Activated CD8-positive, alpha-beta memory T cell treated with anti-CD3 and anti-CD28 coated beads, Interleukin-2, amount 10 ng/mL, durations not matched to agents 7 days and 5 days (primary cell): ENCODE results near the gene GAB1. TPM values are rescaled to one million over a fixed set of nuclear protein-coding genes. Genes with fewer than 3 reads are reported as not detected.

Experiments used
- ATAC-seq: fragments of 150-1000 bp; cut with Tn5 transposase; one replicate; pipeline ENCODE4 v1.10.0; 2021; ENCODE audit warnings: moderate library complexity
- CTCF ChIA-PET: fragments of 350-600 bp; sonication (Branson Sonifier 250); formaldehyde crosslinking; loops from one replicate; lab custom pipeline; 2021; ENCODE audit warnings: antibody characterized with exemption; lab: Charles Lee
- DNase-seq: peaks from one replicate; pipeline ENCODE4 v3.0.0-alpha.2; 2020
- H3K27ac Mint-ChIP-seq: one replicate; pipeline ENCODE4 v1.8.0; 2021; ENCODE audit warnings: mild to moderate bottlenecking, mixed read lengths
- H3K27me3 Mint-ChIP-seq: one replicate; pipeline ENCODE4 v1.8.0; 2021; ENCODE audit warnings: mixed read lengths
- H3K36me3 Mint-ChIP-seq: one replicate; pipeline ENCODE4 v1.8.0; 2021; ENCODE audit warnings: mild to moderate bottlenecking, mixed read lengths
- H3K4me1 Mint-ChIP-seq: one replicate; pipeline ENCODE4 v1.8.0; 2021; ENCODE audit warnings: mixed read lengths
- H3K4me3 Mint-ChIP-seq: one replicate; pipeline ENCODE4 v1.8.0; 2021; ENCODE audit warnings: mild to moderate bottlenecking, moderate library complexity, mixed read lengths
- H3K9me3 Mint-ChIP-seq: one replicate; pipeline ENCODE4 v1.8.0; 2022; ENCODE audit warnings: low read depth, mixed read lengths
- total RNA-seq, 2 experiments: library from RNA; stranded (reverse); gene quantifications; one replicate each; pipeline ENCODE4 v1.2.3, GENCODE V29; 2021

The GAB1 gene
- total RNA-seq, 2 experiments from 2014 or later = 0.55 to 0.91 TPM

DNA sequence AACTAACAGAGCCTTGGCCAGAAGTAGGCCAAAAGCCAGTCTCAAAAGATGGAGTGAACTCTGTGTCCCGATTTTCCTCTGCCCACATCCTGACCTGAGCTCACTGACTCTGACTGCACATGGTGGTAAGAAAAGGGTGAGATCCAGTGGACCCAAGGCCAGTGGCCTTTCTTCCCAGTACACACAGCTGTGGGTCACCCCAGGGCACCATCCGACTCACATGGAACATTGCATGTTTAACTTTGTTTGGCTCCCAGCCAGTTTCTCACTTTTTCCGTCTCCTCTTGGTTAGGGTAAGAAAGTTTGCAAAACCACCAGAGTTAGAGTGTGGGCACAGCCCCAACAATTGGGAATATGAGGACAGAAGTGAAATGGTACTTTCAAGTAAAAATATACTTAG lies 69.8 kb downstream of the GAB1 start:
- H3K4me1 Mint-ChIP-seq = peaks cover 17% of the 10 kb centered on the region
- H3K27ac Mint-ChIP-seq = no peak overlapping the region
- no peak overlapping the region for H3K4me3 Mint-ChIP-seq
- CTCF ChIA-PET = no interaction called here
- no peak for DNase-seq
- no peaks in the 10 kb centered on the region for H3K9me3 Mint-ChIP-seq
- no peak for ATAC-seq
- no peaks in the 10 kb centered on the region for H3K36me3 Mint-ChIP-seq
- peaks cover 10% of the 10 kb centered on the region for H3K27me3 Mint-ChIP-seq

DNA sequence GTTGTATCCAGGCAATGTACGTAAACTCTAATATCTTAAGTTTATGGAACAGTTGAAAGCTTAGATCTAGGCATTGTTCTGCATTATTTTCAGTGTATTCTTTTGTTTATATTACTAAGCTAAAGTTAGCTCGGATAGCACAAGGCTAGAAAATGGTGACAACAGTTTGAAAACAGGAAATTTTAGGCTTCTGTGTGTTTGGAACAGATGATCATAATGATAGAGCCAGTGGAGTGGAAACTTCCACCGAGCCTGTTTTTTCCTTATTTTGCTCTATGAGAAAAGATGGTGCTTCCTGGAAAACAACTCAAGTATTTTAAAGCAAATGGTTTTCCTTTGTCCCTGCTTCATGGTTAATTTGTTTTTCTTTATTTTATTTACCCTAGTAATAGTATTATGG lies 70.8 kb downstream of the GAB1 start:
- CTCF ChIA-PET = no interaction called here
- Mint-ChIP-seq H3K36me3 (no peaks in the 10 kb centered on the region), H3K4me3 (no peak overlapping the region), H3K9me3 (no peaks in the 10 kb centered on the region), H3K27me3 (peaks cover 19% of the 10 kb centered on the region), H3K4me1 (peaks cover 15% of the 10 kb centered on the region), H3K27ac (no peak overlapping the region)
- DNase-seq (no peak), ATAC-seq (no peak)

DNA sequence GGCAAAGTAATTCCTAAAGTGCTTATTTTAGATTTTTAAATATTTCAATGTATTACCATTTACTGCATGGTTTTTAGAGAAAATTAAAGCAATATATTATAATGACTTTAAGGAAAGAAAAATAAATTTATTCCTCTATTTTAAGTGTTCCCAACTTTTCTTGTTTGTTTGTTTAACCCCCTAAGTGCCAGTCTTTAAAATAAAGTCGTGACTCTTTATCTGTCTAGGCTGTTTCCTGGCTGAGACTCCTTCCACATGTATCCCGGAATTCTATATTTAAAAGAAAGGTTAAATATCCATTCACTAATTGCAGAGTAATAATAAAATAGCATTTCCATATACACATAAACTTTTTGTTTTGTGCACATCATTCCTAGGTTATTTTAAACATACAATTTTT lies 71.2 kb downstream of the GAB1 start:
- H3K27me3 Mint-ChIP-seq = peaks cover 22% of the 10 kb centered on the region
- no peak overlapping the region for H3K27ac Mint-ChIP-seq
- no peaks in the 10 kb centered on the region for H3K9me3 Mint-ChIP-seq
- CTCF ChIA-PET = no interaction called here
- H3K4me1 Mint-ChIP-seq = peaks cover 15% of the 10 kb centered on the region
- no peak overlapping the region for H3K4me3 Mint-ChIP-seq
- ATAC-seq (no peak), DNase-seq (no peak)
- no peaks in the 10 kb centered on the region for H3K36me3 Mint-ChIP-seq

DNA sequence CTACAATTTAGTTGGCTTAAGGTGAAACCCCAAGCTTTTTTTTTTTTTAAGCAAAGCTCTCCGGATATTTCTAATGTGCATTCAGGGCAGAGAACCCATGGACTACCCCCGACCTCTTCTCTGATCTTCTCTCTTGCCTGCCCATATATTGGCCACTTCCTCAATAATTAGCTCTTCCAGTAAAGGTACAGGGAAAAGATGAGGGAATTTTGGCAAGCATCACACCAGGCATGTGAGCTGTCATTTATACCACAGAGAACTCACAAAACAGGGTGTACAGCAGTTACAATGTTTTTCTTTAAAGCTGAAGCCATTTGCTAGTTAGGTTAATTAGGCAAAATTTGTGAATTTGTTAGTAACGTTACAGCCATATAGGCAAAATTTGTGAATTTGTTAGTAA lies 73.3 kb downstream of the GAB1 start:
- no peak for ATAC-seq
- Mint-ChIP-seq H3K36me3 (no peaks in the 10 kb centered on the region), H3K4me3 (no peak overlapping the region), H3K27me3 (peaks cover 23% of the 10 kb centered on the region), H3K4me1 (peaks cover 6% of the 10 kb centered on the region), H3K27ac (no peak overlapping the region), H3K9me3 (no peaks in the 10 kb centered on the region)
- no peak for DNase-seq
- CTCF ChIA-PET = interaction anchor here (1.3 kb wide), 1 partner anchor 10 kb away, joined by 4 read pairs; no protein-coding TSS in a partner anchor

DNA sequence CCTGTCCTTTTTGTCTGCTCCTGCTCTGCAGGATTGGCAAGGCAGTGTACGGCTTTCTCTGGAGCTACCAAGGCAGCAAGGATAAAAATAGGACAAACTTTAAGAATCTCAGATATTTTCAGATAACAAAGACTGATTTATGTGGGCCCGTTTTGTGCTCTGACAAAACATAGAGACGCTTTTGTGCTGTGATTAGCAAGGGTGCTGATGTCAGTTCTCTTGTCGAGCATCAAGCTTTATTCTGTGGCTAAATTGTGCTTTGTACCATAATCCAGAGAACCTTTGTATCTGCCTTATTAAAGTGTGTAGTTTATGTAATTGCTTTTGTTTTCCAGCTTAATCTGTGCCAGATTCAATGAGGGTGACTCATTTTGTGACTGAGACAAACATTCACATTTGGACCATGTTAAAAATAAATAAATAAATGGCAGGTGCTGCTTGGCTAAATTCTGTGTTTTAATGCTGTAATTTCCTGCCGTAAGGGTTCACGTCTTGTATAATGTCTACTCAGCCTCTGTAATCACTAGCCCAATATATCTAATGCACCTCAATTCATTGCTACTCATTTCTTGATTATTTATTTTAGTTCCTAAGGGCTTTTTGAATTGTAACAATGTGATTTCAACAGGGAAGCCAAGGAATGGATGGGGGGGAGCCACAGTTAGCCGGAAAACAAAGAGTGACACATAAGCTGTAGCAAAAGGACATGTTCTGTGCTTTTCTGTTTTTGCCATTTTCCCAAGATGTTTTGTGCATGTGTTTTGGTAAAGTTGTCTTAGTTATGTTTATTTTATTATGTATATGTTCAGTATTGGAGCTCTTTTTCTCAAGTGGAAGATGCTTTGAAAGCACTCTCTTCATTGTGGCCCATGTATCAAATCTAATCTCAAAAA lies 75.1 kb downstream of the GAB1 start:
- Mint-ChIP-seq H3K4me3 (no peak overlapping the region), H3K9me3 (no peaks in the 10 kb centered on the region), H3K27ac (no peak overlapping the region), H3K27me3 (peaks cover 23% of the 10 kb centered on the region), H3K4me1 (no peaks in the 10 kb centered on the region), H3K36me3 (no peaks in the 10 kb centered on the region)
- CTCF ChIA-PET = no interaction called here
- no peak for DNase-seq
- no peak for ATAC-seq

DNA sequence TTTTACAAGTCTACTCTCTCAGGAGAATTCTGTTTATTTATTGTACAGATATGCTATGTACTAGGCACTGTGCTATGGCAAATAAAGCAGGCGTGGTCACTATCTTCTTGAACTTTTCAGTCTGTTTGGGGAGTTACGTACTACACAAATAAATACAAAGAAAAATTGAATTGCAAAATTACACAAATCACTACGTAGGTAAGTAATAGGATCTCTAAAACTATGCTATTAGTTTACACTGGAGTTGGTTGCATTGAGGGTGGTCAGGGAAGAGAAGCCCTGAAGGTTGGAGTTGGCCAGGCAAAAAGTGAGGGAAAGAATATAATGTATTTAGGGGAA lies 75.7 kb downstream of the GAB1 start:
- Mint-ChIP-seq H3K9me3 (no peaks in the 10 kb centered on the region), H3K4me3 (no peak overlapping the region), H3K27me3 (peaks cover 23% of the 10 kb centered on the region), H3K27ac (no peak overlapping the region), H3K36me3 (no peaks in the 10 kb centered on the region), H3K4me1 (no peaks in the 10 kb centered on the region)
- ATAC-seq (no peak), DNase-seq (no peak)
- CTCF ChIA-PET = no interaction called here

DNA sequence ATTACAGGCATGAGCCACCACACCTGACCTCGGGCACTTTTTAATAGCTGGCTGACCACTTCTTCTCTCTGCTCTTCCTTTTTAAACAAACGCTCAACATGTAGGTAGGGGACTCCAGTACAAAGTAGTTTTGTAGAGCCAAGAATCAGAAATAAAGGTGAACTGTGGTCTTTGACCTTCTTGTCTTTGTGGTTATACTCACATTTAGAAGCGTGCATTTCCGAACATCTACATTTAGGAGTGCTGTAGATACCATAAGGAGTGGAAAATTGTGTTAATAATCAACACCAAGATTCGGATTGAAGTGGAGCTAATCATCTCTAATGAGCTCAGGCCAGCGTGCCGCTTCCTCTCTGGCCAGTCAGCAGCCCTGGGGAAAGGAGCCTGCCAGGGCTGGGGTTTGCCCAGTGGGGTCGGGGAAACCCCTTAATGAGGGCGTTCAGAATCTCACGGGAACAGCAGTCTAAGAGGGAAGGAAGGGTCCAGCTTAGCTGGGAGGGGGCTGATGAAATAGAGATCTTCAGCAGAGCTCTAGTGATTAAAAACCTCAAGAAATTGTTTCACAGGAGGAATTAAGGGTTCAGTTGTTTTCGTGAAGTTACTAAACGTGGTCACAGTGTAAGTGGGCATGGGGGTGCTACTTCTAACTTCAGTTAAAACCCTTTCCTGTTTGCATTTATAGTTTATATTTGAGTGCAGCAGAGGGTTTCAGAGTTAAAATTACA lies 81.2 kb downstream of the GAB1 start:
- CTCF ChIA-PET = no interaction called here
- no peak for DNase-seq
- H3K4me1 Mint-ChIP-seq = no peaks in the 10 kb centered on the region
- H3K27me3 Mint-ChIP-seq = peaks cover 27% of the 10 kb centered on the region
- H3K27ac Mint-ChIP-seq = no peak overlapping the region
- H3K36me3 Mint-ChIP-seq = no peaks in the 10 kb centered on the region
- H3K4me3 Mint-ChIP-seq = no peak overlapping the region
- H3K9me3 Mint-ChIP-seq = no peaks in the 10 kb centered on the region
- no peak for ATAC-seq

DNA sequence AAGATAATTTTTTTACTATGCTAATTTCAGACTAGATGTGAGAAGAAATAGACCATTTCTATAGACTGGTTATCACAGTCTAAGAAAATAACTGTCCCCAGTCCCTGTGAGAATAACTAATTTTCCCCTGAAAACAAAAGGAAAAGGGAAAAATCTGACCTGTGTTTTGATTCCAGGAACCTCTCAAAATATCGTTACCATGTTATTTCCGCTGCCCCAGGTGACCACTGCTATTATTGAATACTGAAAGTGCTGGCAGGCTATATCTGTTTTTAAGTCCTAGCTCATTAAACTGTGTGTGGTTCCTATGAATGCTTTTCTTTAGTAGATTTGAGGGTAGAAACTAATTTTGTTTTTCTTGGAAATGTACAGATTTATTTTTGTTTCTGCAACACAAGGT lies 83.6 kb downstream of the GAB1 start:
- peaks cover 28% of the 10 kb centered on the region for H3K27me3 Mint-ChIP-seq
- no peak overlapping the region for H3K27ac Mint-ChIP-seq
- H3K36me3 Mint-ChIP-seq = no peaks in the 10 kb centered on the region
- H3K4me1 Mint-ChIP-seq = no peaks in the 10 kb centered on the region
- no peak for DNase-seq
- H3K9me3 Mint-ChIP-seq = no peaks in the 10 kb centered on the region
- H3K4me3 Mint-ChIP-seq = no peak overlapping the region
- CTCF ChIA-PET = interaction anchor here (0.8 kb wide), 1 partner anchor 11 kb away, joined by 4 read pairs; no protein-coding TSS in a partner anchor
- no peak for ATAC-seq

DNA sequence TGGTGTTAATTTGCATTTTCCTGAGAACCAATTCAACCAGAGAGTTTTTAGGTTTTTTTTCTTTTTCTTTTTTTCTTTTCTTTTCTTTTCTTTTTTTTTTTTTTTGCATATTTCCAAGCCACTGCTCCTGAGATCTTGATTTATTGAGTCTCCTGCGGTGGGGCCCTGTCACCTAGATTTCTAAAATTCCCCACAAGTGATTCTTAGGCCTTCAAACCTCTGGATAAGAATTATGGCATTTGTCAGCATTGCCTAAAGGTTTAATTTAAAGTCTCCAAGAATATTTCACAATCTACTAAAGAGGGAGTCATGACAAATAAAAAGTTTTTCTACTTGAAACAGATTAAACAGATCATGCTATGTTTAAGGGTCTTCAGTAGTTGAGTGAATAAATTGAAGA lies 84.9 kb downstream of the GAB1 start:
- no peaks in the 10 kb centered on the region for H3K4me1 Mint-ChIP-seq
- DNase-seq = no peak
- no peak overlapping the region for H3K27ac Mint-ChIP-seq
- no peak for ATAC-seq
- CTCF ChIA-PET = no interaction called here
- peaks cover 28% of the 10 kb centered on the region for H3K27me3 Mint-ChIP-seq
- no peaks in the 10 kb centered on the region for H3K36me3 Mint-ChIP-seq
- no peaks in the 10 kb centered on the region for H3K9me3 Mint-ChIP-seq
- no peak overlapping the region for H3K4me3 Mint-ChIP-seq

DNA sequence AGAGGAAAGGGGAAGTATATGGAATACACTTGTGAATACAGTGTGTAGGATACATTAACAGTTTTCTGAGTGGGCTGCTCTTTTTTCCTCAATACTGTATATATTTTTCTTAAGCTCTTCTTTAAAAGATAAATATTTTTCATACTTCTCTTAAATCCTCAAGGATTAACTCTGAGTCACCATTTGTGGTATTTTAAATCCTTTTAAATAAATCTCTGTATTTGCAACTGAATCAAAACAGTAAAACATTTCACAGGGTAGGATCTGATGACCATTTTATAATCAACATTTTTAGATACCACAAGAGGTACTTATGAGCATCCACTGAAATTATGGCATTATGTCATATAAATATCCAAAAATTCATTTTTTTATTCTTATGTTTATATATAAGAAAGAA lies 87.6 kb downstream of the GAB1 start:
- Mint-ChIP-seq H3K27me3 (peaks cover 20% of the 10 kb centered on the region), H3K4me3 (no peak overlapping the region), H3K36me3 (no peaks in the 10 kb centered on the region), H3K4me1 (no peaks in the 10 kb centered on the region), H3K9me3 (no peaks in the 10 kb centered on the region), H3K27ac (no peak overlapping the region)
- ATAC-seq (no peak), DNase-seq (no peak)
- CTCF ChIA-PET = no interaction called here

DNA sequence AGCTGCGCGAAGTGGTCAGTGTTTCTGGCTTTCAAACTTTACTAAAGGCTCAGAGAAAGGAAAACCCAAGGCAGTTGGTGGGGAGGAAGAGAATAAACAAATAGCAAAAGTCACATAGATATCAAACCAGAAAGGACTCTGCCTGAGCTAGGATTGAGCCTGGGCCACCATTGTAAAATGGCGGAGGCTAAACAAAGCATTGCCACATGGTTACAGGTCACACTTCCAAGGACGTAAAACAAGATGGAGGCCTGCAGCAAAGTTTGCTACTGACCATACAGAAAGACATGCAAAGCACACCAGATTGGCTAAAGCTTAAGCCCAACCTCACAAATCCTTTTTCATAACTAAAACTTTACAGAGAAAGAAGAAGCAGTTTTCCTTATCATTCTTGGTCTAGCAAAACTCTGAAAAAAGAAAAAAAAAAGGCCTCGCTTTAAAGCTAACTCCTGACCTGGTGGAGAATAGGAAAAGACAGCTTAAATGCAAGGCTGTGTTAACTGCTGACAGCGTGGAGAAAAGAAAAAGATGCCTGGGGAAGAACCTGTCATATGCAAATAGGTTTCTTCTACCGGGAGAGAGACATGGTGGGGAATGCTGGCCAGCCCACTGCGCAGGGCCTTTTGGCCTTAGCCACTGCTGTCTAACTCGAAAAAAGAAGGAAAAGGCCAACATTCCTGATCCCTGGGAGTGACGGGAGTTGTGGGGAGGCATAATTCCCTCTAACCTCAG lies 95.0 kb downstream of the GAB1 start:
- Mint-ChIP-seq H3K36me3 (no peaks in the 10 kb centered on the region), H3K27ac (no peak overlapping the region), H3K4me3 (no peak overlapping the region), H3K9me3 (no peaks in the 10 kb centered on the region), H3K4me1 (no peaks in the 10 kb centered on the region), H3K27me3 (peaks cover 2% of the 10 kb centered on the region)
- no peak for DNase-seq
- no peak for ATAC-seq
- CTCF ChIA-PET = no interaction called here

DNA sequence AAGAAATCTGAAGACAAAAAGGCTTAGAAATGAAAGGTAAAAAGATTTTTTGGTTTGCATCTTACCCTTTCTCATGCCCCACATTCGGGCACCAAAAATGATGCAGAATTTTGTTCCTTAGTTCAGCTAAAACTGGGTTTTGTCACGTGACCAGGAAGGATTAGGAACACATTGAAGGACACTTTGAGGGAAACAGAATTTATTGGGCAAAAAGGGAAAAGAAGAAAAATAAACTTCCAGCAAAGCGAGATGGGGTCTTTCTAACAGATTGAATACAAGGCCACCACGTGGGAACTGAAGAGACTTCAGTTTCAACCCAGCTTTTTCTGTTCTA lies 95.5 kb downstream of the GAB1 start:
- no peak for ATAC-seq
- H3K4me3 Mint-ChIP-seq = no peak overlapping the region
- no peaks in the 10 kb centered on the region for H3K9me3 Mint-ChIP-seq
- H3K27me3 Mint-ChIP-seq = peaks cover 2% of the 10 kb centered on the region
- no peak for DNase-seq
- CTCF ChIA-PET = no interaction called here
- no peak overlapping the region for H3K27ac Mint-ChIP-seq
- no peaks in the 10 kb centered on the region for H3K36me3 Mint-ChIP-seq
- H3K4me1 Mint-ChIP-seq = no peaks in the 10 kb centered on the region

DNA sequence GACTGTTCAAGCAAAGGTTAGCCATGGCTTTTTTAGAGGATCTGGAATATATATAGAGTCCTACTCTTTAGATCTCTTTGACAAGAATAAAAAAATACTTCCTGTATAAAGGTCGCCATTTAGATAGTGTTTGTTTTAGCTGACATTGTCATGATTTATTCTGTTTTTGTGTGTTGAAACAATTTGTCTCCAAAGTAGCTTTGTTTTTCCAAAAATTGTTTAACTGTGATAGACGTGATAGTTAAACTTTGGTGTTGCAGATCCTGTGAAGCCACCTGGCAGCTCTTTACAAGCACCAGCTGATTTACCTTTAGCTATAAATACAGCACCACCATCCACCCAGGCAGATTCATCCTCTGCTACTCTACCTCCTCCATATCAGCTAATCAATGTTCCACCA lies 96.6 kb downstream of the GAB1 start:
- Mint-ChIP-seq H3K4me3 (no peak overlapping the region), H3K4me1 (no peaks in the 10 kb centered on the region), H3K36me3 (no peaks in the 10 kb centered on the region), H3K9me3 (no peaks in the 10 kb centered on the region), H3K27ac (no peak overlapping the region), H3K27me3 (peaks cover 2% of the 10 kb centered on the region)
- ATAC-seq (no peak), DNase-seq (no peak)
- CTCF ChIA-PET = no interaction called here

DNA sequence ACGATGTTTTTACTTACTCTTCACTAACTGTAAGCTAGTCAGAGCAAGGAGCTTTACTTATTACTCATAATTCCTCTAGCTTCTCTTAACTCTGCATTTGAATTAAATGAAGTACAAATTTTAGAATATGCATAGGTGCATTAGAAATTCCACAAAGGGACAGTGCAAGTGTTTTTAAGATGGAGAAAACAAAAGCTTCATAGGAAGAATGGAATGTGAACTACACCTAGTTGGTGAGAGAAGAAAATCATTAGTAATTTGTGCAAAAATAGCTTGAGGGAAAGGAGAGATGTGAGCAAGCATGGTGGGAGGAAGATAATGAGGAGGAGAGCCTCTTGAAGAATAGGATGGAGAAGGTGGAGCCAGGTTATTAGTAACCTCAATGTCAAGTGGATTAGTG lies 99.3 kb downstream of the GAB1 start:
- peaks cover under 1% of the 10 kb centered on the region for H3K27me3 Mint-ChIP-seq
- ATAC-seq = no peak
- H3K4me3 Mint-ChIP-seq = no peak overlapping the region
- CTCF ChIA-PET = no interaction called here
- no peaks in the 10 kb centered on the region for H3K4me1 Mint-ChIP-seq
- no peaks in the 10 kb centered on the region for H3K9me3 Mint-ChIP-seq
- DNase-seq = no peak
- H3K27ac Mint-ChIP-seq = no peak overlapping the region
- H3K36me3 Mint-ChIP-seq = no peaks in the 10 kb centered on the region
